ENCODE measurements around the gene TRMT112.

TRMT112 gene

GRCh38 chr11:64275031-64275800 lies 42.1 kb downstream of the TRMT112 start:
- no peak for ATAC-seq
- no peak for DNase-seq

GRCh38 chr11:64269540-64270220 lies 47.7 kb downstream of the TRMT112 start:
- peak; percentile 99 for DNase-seq
- peak; percentile 87 for ATAC-seq

- ATAC-seq (peak; percentile 1), DNase-seq (peak; percentile 61)
Measured at GRCh38 chr11:64268893-64269539, 48.3 kb downstream of the TRMT112 start.

- DNase-seq, result no peak
- no peak for ATAC-seq
Measured at GRCh38 chr11:64268025-64268892, 49.1 kb downstream of the TRMT112 start.

- ATAC-seq, result no peak
- DNase-seq, result no peak
Measured at GRCh38 chr11:64267207-64267945, 50.0 kb downstream of the TRMT112 start.

All from stimulated activated naive CD8-positive, alpha-beta T cell treated with anti-CD3 and anti-CD28 coated beads, Interleukin-15, Interleukin-2, amounts not matched to agents 100 U/mL and 50 U/mL, for 24 hours (primary cell).